NK-92 (cell line): ENCODE data around the gene CYREN.
"Not testable (repeated sequence)": the region's sequence is repeated elsewhere in the genome, so short reads cannot be mapped to it uniquely, and the experiment has no call there.

ENCODE experiments used
- DNase-seq: peaks from one replicate; lab custom pipeline; 2025; ENCODE audit not compliant: unreplicated experiment; lab: John Stamatoyannopoulos, UW

The CYREN gene

GRCh38 chr7:135179321-135179925 is 8.9 kb upstream of the CYREN start:
- DNase-seq, result no peak

DNA sequence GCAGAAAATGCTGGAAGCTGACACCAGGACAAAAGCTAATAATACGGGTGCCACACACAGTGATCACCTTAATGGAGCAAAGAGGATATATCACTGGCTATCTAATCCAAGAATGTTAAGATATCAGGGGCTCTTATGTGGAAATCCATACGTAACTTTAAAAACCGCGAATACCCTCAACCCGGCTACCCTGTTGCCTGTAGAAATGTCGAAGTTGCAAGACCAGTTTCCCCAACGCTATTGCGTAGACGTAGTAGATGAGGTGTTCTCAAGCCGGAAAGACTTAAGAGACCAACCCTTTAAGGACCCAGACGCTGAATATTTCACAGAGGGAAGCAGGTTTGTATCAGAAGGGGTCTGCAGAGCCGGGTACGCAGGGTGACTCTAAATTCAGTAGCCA is 7.9 kb upstream of the CYREN start:
- no peak for DNase-seq

- no peak for DNase-seq
Measured at GRCh38 chr7:135177028-135177696, 6.7 kb upstream of the CYREN start.

GRCh38 chr7:135175931-135176330 is 5.4 kb upstream of the CYREN start:
- no peak for DNase-seq

GRCh38 chr7:135174941-135175340 is 4.4 kb upstream of the CYREN start:
- no peak for DNase-seq

DNA sequence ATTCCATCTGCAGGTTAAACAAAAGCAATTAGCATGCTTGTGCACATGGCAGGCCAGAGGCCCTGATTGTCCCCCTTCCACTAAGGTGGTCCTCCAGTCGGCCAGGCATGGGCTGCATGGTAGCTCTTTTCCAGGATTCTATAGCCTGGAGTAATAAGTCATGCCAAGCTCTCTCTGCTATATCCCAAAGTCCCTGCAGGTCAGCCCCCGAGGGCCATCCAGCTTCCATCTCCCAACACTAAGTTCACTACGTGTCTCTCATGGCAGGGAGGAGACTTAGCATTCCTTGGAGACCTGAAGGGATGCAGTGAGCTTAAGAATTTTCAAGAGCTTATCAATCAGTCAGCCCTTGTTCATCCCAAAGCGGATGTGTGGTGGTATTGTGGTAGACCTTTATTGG is 3.4 kb upstream of the CYREN start:
- DNase-seq, result not testable (repeated sequence)

DNA sequence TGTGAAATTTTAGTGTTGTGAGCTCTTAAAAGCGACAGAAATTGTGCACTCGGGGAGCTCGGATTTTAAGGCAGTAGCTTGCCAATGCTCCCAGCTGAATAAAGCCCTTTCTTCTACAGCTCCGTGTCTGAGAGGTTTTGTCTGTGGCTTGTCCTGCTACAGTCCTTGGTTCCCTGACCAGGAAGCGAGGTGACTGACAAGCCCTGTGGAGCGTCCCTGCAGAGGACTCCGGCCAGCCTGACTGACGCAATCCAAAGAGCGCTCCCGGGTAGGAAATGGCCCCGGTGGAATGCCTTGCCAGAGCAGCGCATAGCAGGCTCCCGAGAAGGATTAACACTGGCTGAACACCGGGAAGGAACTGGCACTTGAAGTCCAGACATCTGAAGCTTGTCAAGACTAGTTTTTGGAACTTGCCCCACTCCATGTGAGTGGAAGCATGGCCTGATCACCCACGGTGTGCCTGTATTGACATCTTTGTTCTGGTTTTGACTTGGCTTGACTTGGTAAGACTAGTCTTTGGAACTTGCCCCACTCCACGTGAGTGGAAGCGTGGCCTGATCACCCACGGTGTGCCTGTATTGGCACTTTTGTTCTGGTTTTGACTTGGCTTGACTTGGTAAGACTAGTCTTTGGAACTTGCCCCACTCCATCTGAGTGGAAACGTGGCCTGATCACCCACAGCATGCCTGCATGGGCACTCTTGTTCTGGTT is 1.2 kb upstream of the CYREN start:
- DNase-seq, result not testable (repeated sequence)

- not testable (repeated sequence) for DNase-seq
Measured at GRCh38 chr7:135170998-135171481, 533 bp upstream of the CYREN start.

- DNase-seq, result no peak
Measured at GRCh38 chr7:135169964-135170273, 588 bp downstream of the CYREN start.

DNA sequence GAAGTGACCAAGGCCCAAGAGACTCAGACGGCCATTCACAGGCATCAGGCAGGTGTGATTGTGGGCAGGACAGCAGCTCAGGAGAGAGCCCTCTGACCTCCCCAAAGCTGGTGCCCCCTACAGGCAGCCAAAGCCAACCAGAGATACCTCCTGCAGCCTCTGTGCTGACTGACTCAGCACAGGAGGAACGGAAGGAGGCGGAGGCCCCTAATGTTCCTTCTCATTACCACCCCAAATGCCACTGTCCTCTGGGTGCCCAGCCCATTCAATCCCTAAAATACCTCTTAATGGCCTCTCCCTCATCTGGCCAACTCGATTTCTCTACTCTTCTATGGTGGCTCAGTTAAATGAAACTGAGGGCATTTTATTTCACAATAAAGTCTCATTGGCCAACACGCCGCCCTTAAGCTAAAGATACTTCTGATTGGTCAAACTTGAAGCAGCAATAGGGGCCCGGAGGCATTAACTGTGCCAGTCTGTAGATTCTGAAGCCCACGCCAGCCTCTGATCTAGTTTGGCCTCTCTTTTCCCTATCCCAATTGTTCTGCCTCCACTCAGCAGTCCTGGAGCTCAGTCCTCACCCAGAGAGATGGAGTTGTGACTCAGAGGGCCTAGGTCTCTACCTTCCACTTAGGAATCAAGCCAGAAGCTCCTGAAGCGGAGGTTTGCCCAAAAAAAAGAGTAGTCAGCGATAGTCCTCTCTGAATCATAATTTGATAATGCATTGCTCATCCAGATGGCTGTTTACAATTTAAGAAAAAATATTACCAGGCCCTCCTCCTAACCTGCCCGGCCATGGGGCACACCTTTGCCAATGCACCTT is 1.2 kb downstream of the CYREN start:
- DNase-seq, result no peak

DNA sequence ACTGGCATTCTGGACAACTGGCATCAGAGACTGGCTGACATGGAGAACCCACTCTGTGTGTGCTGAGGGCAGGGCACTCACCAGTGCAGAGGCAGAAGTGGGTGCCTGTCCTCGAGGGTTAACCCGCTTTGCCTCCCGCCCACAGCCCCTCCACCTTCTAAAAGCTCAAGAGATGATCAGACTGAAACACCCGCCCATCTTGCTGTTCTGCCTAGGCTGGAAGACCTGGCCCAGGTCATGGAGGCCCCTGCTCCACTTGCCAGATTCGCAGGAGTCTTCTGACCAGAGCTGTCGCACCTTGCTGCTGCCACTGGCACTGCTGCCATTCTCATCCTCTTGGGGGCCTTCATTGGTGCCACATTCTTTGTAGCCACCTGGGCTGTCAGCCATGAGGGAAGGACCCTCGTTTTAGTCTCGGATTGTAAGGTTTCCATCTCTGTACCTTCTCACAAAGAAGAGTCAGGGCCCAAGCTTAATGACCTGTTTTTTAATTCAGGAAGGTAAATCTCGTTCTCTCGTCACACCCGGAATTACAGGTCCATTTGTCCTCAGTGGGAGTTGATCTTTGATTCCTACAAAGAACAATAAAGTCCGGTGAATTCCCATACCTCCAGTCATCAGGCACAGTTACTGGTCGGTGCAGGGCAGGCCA is 1.9 kb downstream of the CYREN start:
- DNase-seq, result no peak

GRCh38 chr7:135168001-135168400 is 2.5 kb downstream of the CYREN start:
- DNase-seq, result no peak

GRCh38 chr7:135167365-135167917 is 3.1 kb downstream of the CYREN start:
- no peak for DNase-seq

DNA sequence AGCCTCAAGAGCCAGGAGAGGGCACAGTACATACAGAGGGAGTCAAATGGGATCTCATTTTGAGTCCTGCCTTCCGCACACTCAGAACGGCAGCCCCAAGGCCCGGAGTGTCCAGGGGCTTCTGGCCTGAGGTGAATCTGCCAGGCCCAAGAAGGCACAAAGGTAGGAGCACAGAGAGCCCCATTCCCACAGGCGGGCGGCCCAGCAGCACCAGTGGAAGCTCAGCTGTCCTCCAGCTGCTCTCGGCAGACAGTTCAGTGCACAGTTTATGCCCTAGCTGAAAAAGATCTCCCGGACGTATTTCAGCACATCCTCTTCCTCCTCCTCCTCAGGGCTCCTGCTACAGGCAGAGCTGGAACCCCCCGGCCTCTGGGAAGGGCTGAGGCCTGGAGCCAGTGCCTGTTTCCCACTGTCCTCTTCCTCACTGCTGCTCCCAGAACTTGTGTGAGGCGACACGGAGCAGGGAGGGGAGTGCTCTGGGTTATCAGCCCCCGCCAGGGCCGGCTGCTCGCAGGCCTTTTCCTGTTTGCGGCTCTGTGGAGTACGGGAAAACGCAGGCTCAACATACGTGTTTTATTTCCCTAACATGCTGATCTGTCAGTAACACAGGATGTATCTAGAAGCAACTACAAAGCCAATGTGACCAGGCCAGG is 4.0 kb downstream of the CYREN start:
- DNase-seq, result no peak

- DNase-seq, result no peak
Measured at GRCh38 chr7:135165862-135166261, 4.6 kb downstream of the CYREN start.

DNA sequence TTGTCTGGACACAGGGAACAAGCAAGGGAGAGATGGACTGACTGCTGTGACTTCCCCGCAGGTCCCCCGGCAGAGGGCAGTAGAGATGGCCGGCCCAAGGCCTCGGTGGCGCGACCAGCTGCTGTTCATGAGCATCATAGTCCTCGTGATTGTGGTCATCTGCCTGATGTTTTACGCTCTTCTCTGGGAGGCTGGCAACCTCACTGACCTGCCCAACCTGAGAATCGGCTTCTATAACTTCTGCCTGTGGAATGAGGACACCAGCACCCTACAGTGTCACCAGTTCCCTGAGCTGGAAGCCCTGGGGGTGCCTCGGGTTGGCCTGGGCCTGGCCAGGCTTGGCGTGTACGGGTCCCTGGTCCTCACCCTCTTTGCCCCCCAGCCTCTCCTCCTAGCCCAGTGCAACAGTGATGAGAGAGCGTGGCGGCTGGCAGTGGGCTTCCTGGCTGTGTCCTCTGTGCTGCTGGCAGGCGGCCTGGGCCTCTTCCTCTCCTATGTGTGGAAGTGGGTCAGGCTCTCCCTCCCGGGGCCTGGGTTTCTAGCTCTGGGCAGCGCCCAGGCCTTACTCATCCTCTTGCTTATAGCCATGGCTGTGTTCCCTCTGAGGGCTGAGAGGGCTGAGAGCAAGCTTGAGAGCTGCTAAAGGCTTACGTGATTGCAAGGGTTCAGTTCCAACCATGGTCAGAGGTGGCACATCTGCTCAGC is 6.0 kb downstream of the CYREN start:
- no peak for DNase-seq

DNA sequence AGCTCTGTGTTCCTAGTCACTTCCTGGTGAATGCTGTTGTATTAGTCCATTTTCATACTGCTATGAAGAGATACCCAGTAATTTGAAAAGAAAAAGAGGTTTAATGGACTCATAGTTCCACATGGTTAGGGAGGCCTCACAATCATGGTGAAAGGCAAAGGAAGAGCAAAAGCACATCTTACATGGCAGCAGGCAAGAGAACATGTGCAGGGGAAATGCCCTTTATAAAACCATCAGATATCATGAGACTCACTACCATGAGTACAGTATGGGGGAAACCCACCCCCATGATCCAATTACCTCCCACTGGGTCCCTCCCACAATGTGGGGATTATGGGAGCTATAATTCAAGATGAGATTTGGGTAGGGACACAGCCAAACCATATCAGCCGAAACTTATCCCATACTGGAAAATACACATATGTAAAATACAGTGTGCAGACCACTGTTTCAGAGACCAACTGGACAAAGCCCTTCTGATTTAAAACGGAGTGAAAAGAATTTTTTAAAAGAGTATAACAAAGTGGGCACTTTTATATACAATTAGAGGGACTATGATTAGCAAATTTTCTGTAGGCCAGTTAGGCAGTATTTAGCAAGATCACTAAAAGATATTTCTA is 8.0 kb downstream of the CYREN start:
- no peak for DNase-seq

DNA sequence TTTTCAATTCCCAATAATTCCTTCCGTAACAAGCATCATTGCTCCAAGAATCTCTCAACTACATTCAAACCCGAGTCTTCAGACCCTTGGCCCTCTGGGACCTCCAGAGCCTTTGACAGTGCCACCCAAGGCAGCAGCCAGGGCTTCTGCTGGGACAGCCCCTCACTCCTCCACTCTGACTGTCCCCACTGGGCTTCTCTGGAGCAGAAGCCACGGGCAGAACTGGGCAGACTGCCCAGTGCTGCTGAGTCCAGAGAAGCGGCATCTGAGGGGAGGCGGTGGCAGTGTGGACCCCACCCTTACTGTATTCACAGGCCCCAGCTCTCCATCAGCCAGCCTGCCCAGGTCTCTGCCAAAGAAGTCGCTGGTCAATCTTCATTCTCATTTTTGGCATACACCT is 8.8 kb downstream of the CYREN start:
- no peak for DNase-seq
